ENCODE results near the gene ZNF165.

DNA sequence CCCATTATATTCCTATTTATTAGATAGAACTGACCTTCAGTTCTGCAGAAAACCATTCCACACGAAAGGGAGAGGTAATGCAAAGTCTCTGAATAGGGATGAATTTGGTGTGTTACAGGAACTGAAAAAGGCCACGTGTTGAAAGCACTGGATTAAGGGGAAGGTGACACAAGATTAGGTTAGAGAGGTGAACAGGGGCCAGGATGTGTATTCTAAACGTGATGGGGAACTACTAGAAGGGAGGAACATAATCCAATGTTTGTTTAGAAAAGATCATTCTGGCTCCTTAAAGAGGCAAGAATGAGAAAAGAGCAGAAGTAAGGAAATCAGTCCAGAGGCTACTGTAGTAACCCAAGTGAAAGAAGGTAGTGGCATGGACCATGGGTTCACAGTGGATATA, 55.0 kb downstream of the ZNF165 start:
- TF ChIP-seq, protein P1, sequence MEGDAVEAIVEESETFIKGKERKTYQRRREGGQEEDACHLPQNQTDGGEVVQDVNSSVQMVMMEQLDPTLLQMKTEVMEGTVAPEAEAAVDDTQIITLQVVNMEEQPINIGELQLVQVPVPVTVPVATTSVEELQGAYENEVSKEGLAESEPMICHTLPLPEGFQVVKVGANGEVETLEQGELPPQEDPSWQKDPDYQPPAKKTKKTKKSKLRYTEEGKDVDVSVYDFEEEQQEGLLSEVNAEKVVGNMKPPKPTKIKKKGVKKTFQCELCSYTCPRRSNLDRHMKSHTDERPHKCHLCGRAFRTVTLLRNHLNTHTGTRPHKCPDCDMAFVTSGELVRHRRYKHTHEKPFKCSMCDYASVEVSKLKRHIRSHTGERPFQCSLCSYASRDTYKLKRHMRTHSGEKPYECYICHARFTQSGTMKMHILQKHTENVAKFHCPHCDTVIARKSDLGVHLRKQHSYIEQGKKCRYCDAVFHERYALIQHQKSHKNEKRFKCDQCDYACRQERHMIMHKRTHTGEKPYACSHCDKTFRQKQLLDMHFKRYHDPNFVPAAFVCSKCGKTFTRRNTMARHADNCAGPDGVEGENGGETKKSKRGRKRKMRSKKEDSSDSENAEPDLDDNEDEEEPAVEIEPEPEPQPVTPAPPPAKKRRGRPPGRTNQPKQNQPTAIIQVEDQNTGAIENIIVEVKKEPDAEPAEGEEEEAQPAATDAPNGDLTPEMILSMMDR (IDR thresholded peaks at IDR 0.05; ENCODE audit: poor library complexity) = no peak
- no peak for TF ChIP-seq EZH2 (IDR thresholded peaks at IDR 0.05; ENCODE audit: borderline replicate concordance)
